Nephron (organoid): ENCODE data around the gene PBX2.
"Not testable (repeated sequence)": the region's sequence is repeated elsewhere in the genome, so short reads cannot be mapped to it uniquely, and the experiment has no call there.

ENCODE experiments used
- H3K27ac Mint-ChIP-seq, 3 experiments: 2 replicates each; pipeline ENCODE4 v1.8.0; 2020; ENCODE audit warnings: mixed read lengths in 3 of 3, mild to moderate bottlenecking in 2 of 3, moderate library complexity in 1 of 3
- H3K27me3 Mint-ChIP-seq: 2 replicates; pipeline ENCODE4 v1.8.0; 2021; ENCODE audit warnings: low read depth, mild to moderate bottlenecking, moderate library complexity, mixed read lengths
- H3K36me3 Mint-ChIP-seq: 2 replicates; pipeline ENCODE4 v1.8.0; 2020; ENCODE audit warnings: low read depth, mixed read lengths
- H3K4me1 Mint-ChIP-seq: 2 replicates; pipeline ENCODE4 v1.8.0; 2020; ENCODE audit warnings: mixed read lengths
- H3K4me3 Mint-ChIP-seq, 3 experiments: 2 replicates each; pipeline ENCODE4 v1.8.0; 2020; ENCODE audit warnings: mild to moderate bottlenecking in 3 of 3, mixed read lengths in 3 of 3, moderate library complexity in 2 of 3
- H3K9me3 Mint-ChIP-seq: 2 replicates; pipeline ENCODE4 v1.8.0; 2020; ENCODE audit warnings: mixed read lengths
- TF ChIP-seq, protein P1 (sequence below), 3 experiments: fragments of 200-600 bp; sonication (generic); IDR thresholded peaks; one replicate each; pipeline ENCODE4 v1.5.0; 2021; ENCODE audit warnings: antibody characterized with exemption in 3 of 3; ENCODE audit not compliant: unreplicated experiment in 3 of 3

Gene PBX2

GRCh38 chr6:32216285-32216684 is 26.3 kb upstream of the PBX2 start:
- Mint-ChIP-seq H3K4me3 (no peak overlapping the region), H3K27ac (no peak overlapping the region), H3K27me3 (no peaks in the 10 kb centered on the region), H3K36me3 (no peaks in the 10 kb centered on the region), H3K9me3 (no peaks in the 10 kb centered on the region), H3K4me1 (no peaks in the 10 kb centered on the region)
- TF ChIP-seq, protein P1, sequence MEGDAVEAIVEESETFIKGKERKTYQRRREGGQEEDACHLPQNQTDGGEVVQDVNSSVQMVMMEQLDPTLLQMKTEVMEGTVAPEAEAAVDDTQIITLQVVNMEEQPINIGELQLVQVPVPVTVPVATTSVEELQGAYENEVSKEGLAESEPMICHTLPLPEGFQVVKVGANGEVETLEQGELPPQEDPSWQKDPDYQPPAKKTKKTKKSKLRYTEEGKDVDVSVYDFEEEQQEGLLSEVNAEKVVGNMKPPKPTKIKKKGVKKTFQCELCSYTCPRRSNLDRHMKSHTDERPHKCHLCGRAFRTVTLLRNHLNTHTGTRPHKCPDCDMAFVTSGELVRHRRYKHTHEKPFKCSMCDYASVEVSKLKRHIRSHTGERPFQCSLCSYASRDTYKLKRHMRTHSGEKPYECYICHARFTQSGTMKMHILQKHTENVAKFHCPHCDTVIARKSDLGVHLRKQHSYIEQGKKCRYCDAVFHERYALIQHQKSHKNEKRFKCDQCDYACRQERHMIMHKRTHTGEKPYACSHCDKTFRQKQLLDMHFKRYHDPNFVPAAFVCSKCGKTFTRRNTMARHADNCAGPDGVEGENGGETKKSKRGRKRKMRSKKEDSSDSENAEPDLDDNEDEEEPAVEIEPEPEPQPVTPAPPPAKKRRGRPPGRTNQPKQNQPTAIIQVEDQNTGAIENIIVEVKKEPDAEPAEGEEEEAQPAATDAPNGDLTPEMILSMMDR (IDR thresholded peaks at IDR 0.05; ENCODE audit: unreplicated experiment in 3 of 3): no peak

DNA sequence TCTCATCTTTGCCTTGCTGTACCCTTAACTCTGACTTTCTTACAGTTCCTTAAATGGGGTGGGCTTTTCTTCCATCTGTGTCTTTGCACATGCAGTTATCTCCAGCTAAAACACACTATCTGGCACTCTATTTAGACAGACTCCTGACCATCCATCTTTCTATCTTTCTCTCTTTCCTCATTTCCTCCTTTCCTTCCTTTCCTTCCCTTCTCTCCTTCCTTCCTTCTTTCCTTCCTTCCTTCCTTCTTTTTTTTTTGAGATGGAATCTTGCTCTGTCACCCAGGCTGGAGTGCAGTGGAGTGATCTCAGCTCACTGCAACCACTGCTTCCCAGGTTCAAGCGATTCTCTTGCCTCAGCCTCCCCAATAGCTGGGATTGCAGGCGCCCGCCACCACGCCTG is 25.6 kb upstream of the PBX2 start:
- no peak overlapping the region for H3K27ac Mint-ChIP-seq
- H3K4me1 Mint-ChIP-seq: no peaks in the 10 kb centered on the region
- TF ChIP-seq, protein P1 (IDR thresholded peaks at IDR 0.05; ENCODE audit: unreplicated experiment in 3 of 3): no peak
- no peaks in the 10 kb centered on the region for H3K27me3 Mint-ChIP-seq
- no peaks in the 10 kb centered on the region for H3K9me3 Mint-ChIP-seq
- H3K4me3 Mint-ChIP-seq: no peak overlapping the region
- no peaks in the 10 kb centered on the region for H3K36me3 Mint-ChIP-seq

GRCh38 chr6:32214126-32214525 is 24.1 kb upstream of the PBX2 start:
- H3K4me3 Mint-ChIP-seq: no peak overlapping the region

GRCh38 chr6:32213649-32214048 is 23.6 kb upstream of the PBX2 start:
- Mint-ChIP-seq H3K27me3 (no peaks in the 10 kb centered on the region), H3K4me1 (no peaks in the 10 kb centered on the region), H3K27ac (no peak overlapping the region), H3K9me3 (no peaks in the 10 kb centered on the region), H3K4me3 (no peak overlapping the region), H3K36me3 (no peaks in the 10 kb centered on the region)
- TF ChIP-seq, protein P1 (IDR thresholded peaks at IDR 0.05; ENCODE audit: unreplicated experiment in 3 of 3): no peak

More at GRCh38 chr6:32214126-32214525, 24.1 kb upstream of the PBX2 start:
- no peaks in the 10 kb centered on the region for H3K36me3 Mint-ChIP-seq
- H3K4me1 Mint-ChIP-seq: no peaks in the 10 kb centered on the region
- H3K27me3 Mint-ChIP-seq: no peaks in the 10 kb centered on the region
- TF ChIP-seq, protein P1 (IDR thresholded peaks at IDR 0.05; ENCODE audit: unreplicated experiment in 3 of 3): no peak
- no peak overlapping the region for H3K27ac Mint-ChIP-seq
- no peaks in the 10 kb centered on the region for H3K9me3 Mint-ChIP-seq

DNA sequence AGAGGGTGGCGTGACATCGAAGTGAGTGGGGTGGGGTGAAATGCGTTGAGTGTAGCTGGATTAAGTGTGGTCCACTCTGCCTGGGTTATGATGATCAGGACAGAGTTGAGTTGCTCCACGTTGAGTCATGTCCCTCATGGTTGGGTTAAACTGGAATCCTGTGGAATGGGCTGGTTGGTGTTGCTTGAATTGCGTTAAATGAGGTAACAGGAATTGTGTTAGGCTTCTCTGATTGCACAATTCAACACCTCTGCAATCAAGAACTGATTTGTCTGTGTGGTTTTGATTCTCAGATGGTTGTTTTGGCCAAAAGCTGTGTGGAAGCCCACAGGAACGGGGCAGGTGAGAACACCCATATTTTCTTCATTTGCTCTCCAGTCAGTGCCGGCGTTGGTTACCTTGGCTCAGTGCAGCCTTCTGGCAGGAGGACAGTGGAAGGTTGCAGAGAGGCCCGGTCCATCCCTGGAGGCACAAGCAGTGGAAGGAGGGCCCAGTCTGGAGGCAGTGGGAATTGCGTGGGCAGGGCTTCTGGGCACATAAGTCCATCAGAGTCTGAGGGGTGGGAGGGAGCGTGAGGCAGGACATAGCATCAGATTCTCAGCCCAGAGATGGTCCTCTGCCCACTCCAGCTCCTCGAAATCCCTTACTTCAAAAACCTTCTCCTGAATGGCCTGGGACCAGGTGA is 22.2 kb upstream of the PBX2 start:
- Mint-ChIP-seq H3K27me3 (no peaks in the 10 kb centered on the region), H3K27ac (no peak overlapping the region), H3K36me3 (no peaks in the 10 kb centered on the region), H3K9me3 (no peaks in the 10 kb centered on the region), H3K4me1 (no peaks in the 10 kb centered on the region), H3K4me3 (no peak overlapping the region)
- TF ChIP-seq, protein P1 (IDR thresholded peaks at IDR 0.05; ENCODE audit: unreplicated experiment in 3 of 3): no peak

GRCh38 chr6:32211432-32211831 is 21.4 kb upstream of the PBX2 start:
- H3K27ac Mint-ChIP-seq, H3K36me3 Mint-ChIP-seq, H3K4me1 Mint-ChIP-seq, H3K4me3 Mint-ChIP-seq, H3K9me3 Mint-ChIP-seq, H3K27me3 Mint-ChIP-seq: not testable (repeated sequence)
